Stimulated activated CD4-positive, alpha-beta T cell treated with anti-CD3 and anti-CD28 coated beads, TNF-alpha, amount 100 ng/mL, for 4 hours (primary cell): ENCODE data around the gene MAGEA6.

Experiments used
- DNase-seq, 3 experiments: peaks; one replicate each; pipeline ENCODE4 v3.0.0-alpha.2; 2020; ENCODE audit warnings: low read depth in 3 of 3

Gene MAGEA6

DNA sequence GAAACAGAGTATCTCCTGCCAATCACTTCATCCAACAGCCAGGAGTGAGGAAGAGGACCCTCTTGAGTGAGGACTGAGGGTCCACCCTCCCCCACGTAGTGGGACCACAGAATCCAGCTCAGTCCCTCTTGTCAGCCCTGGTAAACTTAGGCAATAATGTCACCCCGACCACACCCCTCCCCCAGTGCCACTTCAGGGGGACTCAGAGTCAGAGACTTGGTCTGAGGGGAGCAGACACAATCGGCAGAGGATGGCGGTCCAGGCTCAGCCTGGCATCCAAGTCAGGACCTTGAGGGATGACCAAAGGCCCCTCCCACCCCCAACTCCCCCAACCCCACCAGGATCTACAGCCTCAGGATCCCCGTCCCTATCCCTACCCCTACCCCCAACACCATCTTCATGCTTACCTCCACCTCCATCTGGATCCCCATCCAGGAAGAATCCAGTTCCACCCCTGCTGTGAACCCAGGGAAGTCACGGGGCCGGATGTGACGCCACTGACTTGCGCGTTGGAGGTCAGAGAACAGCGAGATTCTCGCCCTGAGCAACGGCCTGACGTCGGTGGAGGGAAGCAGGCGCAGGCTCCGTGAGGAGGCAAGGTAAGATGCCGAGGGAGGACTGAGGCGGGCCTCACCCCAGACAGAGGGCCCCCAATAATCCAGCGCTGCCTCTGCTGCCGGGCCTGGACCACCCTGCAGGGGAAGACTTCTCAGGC, 36.1 kb downstream of the MAGEA6 start, which contains the start of the genes CSAG1 and MAGEA12:
Gene CSAG1, minus strand, starts transcription at position 461 of the 715 bp plus-strand sequence. CDS start 1,261 bp downstream, outside the sequence.
Gene MAGEA12, plus strand, starts transcription at position 497 of the 715 bp plus-strand sequence. CDS start 2,405 bp downstream, outside the sequence.
- no peak for DNase-seq

GRCh38 chrX:152725409-152725808, 44.1 kb downstream of the MAGEA6 start:
- DNase-seq, result no peak
